ENCODE measurements around the gene FRG2.
A peak's percentile ranks its signal among the peaks of the same experiment; 100 is the strongest.
"Not testable (repeated sequence)": the region's sequence is repeated elsewhere in the genome, so short reads cannot be mapped to it uniquely, and the experiment has no call there.

DNA sequence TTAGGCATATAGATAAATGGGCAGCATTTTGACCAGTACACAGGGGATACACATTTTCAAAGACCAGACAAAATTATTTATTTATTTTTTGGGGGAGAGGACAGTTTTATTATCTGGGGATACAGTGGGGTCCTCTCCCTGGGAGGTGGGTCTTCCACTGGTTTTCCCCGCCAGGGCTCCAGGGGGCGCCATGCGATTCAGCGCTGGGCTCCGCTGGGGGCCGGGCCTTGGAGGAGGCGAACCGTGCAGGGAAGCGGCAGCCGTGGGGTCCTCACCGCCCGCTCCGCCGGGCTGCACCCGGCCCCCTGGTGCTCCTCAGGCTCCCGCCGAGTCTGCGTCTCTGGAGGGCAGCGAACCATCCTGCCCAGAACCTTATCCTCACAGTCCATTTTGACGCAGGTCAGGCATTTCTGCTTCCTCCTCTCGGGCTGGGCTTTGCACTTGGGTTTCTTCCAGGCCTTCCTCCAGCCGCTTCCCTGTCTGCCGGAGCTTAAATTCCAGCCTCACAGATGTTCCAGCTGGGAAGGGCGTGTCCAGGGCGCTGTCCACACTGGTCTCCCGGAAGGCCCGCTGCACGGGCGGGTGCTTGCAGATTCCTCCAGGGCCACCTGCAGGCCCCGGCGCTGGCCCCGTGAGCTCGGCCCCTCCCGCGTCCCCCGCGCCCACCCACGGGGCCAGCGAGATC, 10.8 kb upstream of the FRG2 start:
- TF ChIP-seq EZH2phosphoT487 (IDR thresholded peaks at IDR 0.05; ENCODE audit: low read depth, severe bottlenecking, unreplicated experiment) = not testable (repeated sequence)
- TF ChIP-seq, protein P1, sequence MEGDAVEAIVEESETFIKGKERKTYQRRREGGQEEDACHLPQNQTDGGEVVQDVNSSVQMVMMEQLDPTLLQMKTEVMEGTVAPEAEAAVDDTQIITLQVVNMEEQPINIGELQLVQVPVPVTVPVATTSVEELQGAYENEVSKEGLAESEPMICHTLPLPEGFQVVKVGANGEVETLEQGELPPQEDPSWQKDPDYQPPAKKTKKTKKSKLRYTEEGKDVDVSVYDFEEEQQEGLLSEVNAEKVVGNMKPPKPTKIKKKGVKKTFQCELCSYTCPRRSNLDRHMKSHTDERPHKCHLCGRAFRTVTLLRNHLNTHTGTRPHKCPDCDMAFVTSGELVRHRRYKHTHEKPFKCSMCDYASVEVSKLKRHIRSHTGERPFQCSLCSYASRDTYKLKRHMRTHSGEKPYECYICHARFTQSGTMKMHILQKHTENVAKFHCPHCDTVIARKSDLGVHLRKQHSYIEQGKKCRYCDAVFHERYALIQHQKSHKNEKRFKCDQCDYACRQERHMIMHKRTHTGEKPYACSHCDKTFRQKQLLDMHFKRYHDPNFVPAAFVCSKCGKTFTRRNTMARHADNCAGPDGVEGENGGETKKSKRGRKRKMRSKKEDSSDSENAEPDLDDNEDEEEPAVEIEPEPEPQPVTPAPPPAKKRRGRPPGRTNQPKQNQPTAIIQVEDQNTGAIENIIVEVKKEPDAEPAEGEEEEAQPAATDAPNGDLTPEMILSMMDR (IDR thresholded peaks at IDR 0.05; ENCODE audit: poor library complexity) = peak; percentile 25
